Measurements from ENCODE around the gene FLRT1.

The FLRT1 gene

DNA sequence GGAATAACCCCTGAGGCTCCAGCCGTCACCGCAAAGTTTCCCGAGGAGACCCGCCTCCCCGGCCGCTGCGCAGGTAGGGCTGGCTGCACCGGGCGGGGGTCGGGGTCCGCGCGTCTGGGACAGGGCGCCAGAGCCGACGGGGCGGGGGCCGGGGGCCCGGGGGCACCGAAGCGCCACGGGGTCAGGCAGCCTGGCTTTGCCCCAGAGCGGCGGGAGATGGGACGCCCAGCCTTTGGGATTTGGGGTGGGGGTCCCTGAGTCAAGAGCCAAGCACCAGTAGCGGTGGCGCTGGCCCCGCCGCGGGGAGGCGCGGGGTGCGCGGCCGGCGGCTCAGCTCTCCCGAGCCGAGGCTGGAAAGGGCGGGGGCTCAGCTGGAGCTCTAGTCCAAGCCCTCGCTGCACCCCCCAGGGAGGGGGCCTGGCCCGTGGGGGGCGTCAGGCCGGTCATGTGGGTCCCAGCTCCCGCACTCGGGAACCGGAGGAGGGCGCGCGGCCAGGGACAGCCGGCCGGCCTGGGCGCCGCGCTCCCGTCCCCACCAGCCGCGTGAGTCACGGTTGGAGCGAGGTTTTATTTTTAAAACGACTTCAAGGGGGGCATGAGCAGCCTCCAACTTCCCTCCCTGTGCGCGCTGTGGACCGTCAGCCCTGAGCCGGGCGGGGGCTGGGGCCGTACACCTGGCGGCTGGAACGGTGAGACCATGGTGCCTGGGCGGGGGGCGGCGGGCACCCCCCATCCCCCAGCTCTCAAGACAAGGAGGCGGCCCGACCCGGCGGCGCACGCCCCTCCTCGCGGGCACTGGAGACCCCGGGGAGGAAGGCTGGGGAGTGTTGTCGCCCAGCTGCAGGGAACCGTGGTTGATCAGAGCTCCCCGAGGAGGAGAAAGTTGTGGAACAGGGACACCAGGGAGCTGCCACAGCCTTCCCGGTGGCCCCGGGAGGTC, 626 bp downstream of the FLRT1 start:
- TF ChIP-seq ZFX (IDR thresholded peaks at IDR 0.05; ENCODE audit: borderline replicate concordance) = no peak
- TF ChIP-seq CTCF (IDR thresholded peaks at IDR 0.05) = no peak
- no peak overlapping the region for H3K27ac ChIP-seq

DNA sequence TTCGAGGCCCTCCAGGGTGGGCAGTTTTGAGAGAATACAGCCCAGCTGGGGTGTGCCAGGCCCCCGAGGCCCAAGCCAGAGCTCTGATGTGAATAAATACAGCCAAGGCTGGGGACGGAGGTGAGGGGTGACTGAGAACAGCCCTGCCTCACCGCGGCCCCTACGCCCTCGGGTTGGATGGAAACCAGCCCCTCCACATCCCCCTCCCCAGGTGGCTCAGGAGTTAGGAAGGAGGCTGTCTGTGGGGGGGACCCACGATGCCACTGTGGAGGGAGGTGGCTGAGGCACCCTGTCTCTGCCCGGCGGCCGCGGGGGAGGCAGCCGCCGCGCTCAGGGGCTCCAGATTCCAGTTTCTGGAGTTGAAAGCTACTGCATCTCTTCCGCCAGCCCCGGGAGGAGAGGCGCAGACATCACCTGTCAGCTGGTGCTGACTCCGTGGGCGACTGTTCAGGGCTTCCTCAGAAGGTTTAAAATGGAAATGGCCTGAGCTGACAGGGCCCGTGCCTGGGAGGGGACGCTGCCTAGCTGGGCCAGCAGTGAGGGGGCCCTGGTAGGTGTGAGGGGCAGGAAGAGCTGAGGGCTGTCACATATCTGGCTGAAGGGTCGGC, 1.4 kb downstream of the FLRT1 start:
- TF ChIP-seq ZFX (IDR thresholded peaks at IDR 0.05; ENCODE audit: borderline replicate concordance) (no peak), CTCF (IDR thresholded peaks at IDR 0.05) (no peak)
- H3K27ac ChIP-seq = no peak overlapping the region

DNA sequence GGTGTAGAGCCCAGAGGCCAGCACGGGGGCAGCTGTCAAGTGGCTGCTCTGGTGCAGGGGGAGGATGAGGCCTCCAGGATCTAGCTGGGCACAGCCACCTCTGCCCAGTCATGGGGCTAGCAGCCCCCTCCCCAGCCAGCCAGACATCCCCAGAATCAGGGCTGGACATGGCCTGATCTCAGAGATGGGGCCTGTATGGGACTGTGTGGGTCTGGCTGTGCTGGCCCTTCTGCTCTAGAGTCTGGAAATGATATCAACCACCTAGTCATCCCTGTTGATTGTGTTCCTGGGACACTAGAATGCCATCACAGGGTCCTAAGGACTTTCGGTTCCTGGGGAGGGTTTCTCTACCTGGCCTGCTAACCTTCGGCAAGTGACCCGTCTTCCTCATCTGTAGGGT, 2.8 kb downstream of the FLRT1 start:
- TF ChIP-seq CTCF (IDR thresholded peaks at IDR 0.05) = no peak
- no peak for TF ChIP-seq ZFX (IDR thresholded peaks at IDR 0.05; ENCODE audit: borderline replicate concordance)
- H3K27ac ChIP-seq = no peak overlapping the region

GRCh38 chr11:64039012-64039665, 3.4 kb downstream of the FLRT1 start:
- no peak overlapping the region for H3K27ac ChIP-seq
- TF ChIP-seq CTCF (IDR thresholded peaks at IDR 0.05) (no peak), ZFX (IDR thresholded peaks at IDR 0.05; ENCODE audit: borderline replicate concordance) (no peak)

DNA sequence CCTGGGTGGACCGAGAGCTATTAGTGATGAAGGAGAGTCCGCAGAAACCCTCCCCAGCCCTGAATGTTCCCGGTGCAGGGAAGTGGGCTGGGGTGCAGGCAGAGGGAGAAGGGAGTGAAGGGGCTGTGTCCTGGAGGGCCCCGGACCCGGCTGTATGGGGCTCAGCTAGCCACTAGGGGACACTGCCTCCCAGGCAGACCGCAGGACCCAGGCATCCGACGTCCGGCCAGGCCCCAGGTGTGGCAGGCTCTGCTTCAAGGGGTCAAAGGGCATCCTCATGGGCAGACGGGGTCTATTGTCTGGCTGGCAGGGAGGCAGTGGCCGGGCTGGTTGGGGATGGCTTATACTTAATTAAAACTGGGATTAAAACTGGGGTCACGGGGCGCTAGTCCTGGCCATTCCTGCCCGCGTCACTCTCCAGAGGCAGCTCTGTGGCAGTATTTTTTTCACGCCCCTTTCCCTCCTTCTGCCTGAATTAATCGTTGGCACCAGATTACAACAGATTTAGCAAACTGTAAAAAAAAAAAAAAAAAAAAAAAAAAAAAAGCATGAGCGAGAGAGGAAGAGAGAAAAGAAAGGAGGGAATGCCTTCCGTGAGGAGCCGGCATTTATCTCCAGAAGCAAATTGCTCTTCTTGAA, 5.1 kb downstream of the FLRT1 start:
- TF ChIP-seq CTCF (IDR thresholded peaks at IDR 0.05) = no peak
- no peak for TF ChIP-seq ZFX (IDR thresholded peaks at IDR 0.05; ENCODE audit: borderline replicate concordance)
- no peak overlapping the region for H3K27ac ChIP-seq

DNA sequence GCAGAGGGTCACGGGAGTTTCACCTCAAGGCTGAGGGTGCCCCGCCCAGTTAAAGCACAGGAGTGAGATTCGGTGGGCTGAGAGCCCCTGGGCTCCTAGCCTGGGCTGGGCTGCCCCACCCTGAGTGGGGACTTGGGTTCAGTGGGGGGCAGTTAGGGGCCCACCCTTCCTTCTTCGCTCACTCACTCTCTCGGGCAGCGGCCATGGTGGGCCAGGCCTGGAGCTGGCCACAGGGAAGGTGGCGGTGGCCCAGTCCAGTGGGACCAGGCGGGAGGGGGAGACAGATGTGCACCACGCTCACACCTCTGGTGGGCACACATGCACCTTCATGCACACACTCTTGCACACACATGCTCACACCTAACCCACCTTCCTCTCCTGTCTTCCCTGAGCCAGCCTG, 6.1 kb downstream of the FLRT1 start:
- TF ChIP-seq CTCF (IDR thresholded peaks at IDR 0.05) = no peak
- no peak for TF ChIP-seq ZFX (IDR thresholded peaks at IDR 0.05; ENCODE audit: borderline replicate concordance)
- no peak overlapping the region for H3K27ac ChIP-seq

Measured in 22Rv1 (cell line).